Smooth muscle cell (in vitro differentiated cells): ENCODE measurements around the gene TCAP. TPM values are rescaled to one million over a fixed set of nuclear protein-coding genes. Genes with fewer than 3 reads are reported as not detected.

Source experiments
- DNase-seq: peaks from one replicate; lab custom pipeline; 2025; ENCODE audit not compliant: unreplicated experiment; lab: John Stamatoyannopoulos, UW
- H2AFZ ChIP-seq: fragments of 200-600 bp; sonication (generic); 2 replicates; pipeline ENCODE4 v1.6.0; 2016; ENCODE audit warnings: antibody characterized with exemption, low read depth, mild to moderate bottlenecking
- H3F3A ChIP-seq: fragments of 200-600 bp; sonication (generic); 2 replicates; pipeline ENCODE4 v1.6.0; 2017; ENCODE audit warnings: antibody characterized with exemption, low read depth
- H3K27ac ChIP-seq: fragments of 200-600 bp; sonication (generic); 2 replicates; pipeline ENCODE4 v1.5.1; 2016; ENCODE audit warnings: low read depth, mild to moderate bottlenecking
- H3K27me3 ChIP-seq: fragments of 200-600 bp; sonication (generic); 2 replicates; pipeline ENCODE4 v1.6.1; 2016; ENCODE audit warnings: low read depth, mild to moderate bottlenecking
- H3K36me3 ChIP-seq: fragments of 200-600 bp; sonication (generic); 2 replicates; pipeline ENCODE4 v1.5.1; 2016; ENCODE audit warnings: low read depth
- H3K4me1 ChIP-seq: fragments of 200-600 bp; sonication (generic); 2 replicates; pipeline ENCODE4 v1.5.1; 2016; ENCODE audit warnings: low read depth
- H3K4me2 ChIP-seq: fragments of 200-600 bp; sonication (generic); 2 replicates; pipeline ENCODE4 v1.6.0; 2016; ENCODE audit warnings: mild to moderate bottlenecking
- H3K4me3 ChIP-seq: fragments of 200-600 bp; sonication (generic); 2 replicates; pipeline ENCODE4 v1.5.1; 2016; ENCODE audit warnings: mild to moderate bottlenecking
- H3K79me2 ChIP-seq: fragments of 200-600 bp; sonication (generic); 2 replicates; pipeline ENCODE4 v1.6.0; 2016; ENCODE audit warnings: low read depth, mild to moderate bottlenecking
- H3K9ac ChIP-seq: fragments of 200-600 bp; sonication (generic); 2 replicates; pipeline ENCODE4 v1.6.0; 2016; ENCODE audit warnings: low read depth
- H3K9me3 ChIP-seq: fragments of 200-600 bp; sonication (generic); replicated peaks from 2 replicates; pipeline ENCODE4 v1.5.1; 2016; ENCODE audit warnings: low read depth
- H4K20me1 ChIP-seq: fragments of 200-600 bp; sonication (generic); 2 replicates; pipeline ENCODE4 v1.6.0; 2016; ENCODE audit warnings: low read depth
- CTCF ChIP-seq: fragments of 200-600 bp; sonication (generic); IDR thresholded peaks from 2 replicates; pipeline ENCODE4 v1.5.1; 2017; ENCODE audit warnings: borderline replicate concordance, mild to moderate bottlenecking, antibody characterized with exemption; ENCODE audit not compliant: insufficient read depth, poor library complexity, severe bottlenecking
- WGBS: methylation state at CpG from one replicate; pipeline ENCODE4 v1.1.7; 2016; ENCODE audit warnings: low lambda C conversion rate; 5-methylcytosine and 5-hydroxymethylcytosine counted together
- polyA plus RNA-seq: library from polyadenylated mRNA; unstranded; fragments of >200 nt; fragmentation: Nextera tagmentation; extraction: Ambion mirVana; gene quantifications from 2 replicates; pipeline ENCODE4 v1.2.1, GENCODE V29; 2016
- total RNA-seq: library from RNA; depleted of rRNA; stranded (reverse); fragments of >200 nt; gene quantifications from 2 replicates; pipeline ENCODE4 v1.2.3, GENCODE V29; 2014

The TCAP gene
- total and polyA plus RNA-seq, 2 experiments from 2014 or later: 0.41 TPM; not detected in 1

GRCh38 chr17:39619786-39620101, 45.4 kb upstream of the TCAP start:
- no peaks in the 10 kb centered on the region for H4K20me1 ChIP-seq
- H3K4me2 ChIP-seq: no peak overlapping the region
- H3K36me3 ChIP-seq: no peaks in the 10 kb centered on the region
- no peaks in the 10 kb centered on the region for H3K79me2 ChIP-seq
- no peak overlapping the region for H3K4me3 ChIP-seq
- no peak overlapping the region for H3K9ac ChIP-seq
- no peak for DNase-seq
- peaks cover 71% of the 10 kb centered on the region for H3K27me3 ChIP-seq
- WGBS: 44% methylated on average over 1 of the region's 1 CpG
- no peak for TF ChIP-seq CTCF
- no peak overlapping the region for H2AFZ ChIP-seq
- peaks cover 3% of the 10 kb centered on the region for H3F3A ChIP-seq
- H3K4me1 ChIP-seq: no peaks in the 10 kb centered on the region
- no peak overlapping the region for H3K27ac ChIP-seq
- no peaks in the 10 kb centered on the region for H3K9me3 ChIP-seq

GRCh38 chr17:39621523-39622379, 43.4 kb upstream of the TCAP start:
- Histone ChIP-seq H3K27ac (no peak overlapping the region), H3K9me3 (no peaks in the 10 kb centered on the region), H3K9ac (no peak overlapping the region), H3K27me3 (peaks cover 71% of the 10 kb centered on the region), H3F3A (peaks cover 3% of the 10 kb centered on the region), H3K79me2 (no peaks in the 10 kb centered on the region), H3K4me1 (peaks cover 6% of the 10 kb centered on the region), H2AFZ (no peak overlapping the region), H3K36me3 (no peaks in the 10 kb centered on the region), H4K20me1 (no peaks in the 10 kb centered on the region), H3K4me3 (no peak overlapping the region), H3K4me2 (peak overlapping the region; percentile 55)
- 14% methylated on average over 24 of the region's 26 CpGs for WGBS
- peak; percentile 100 for TF ChIP-seq CTCF
- DNase-seq: peak; percentile 86

GRCh38 chr17:39622380-39623006, 42.7 kb upstream of the TCAP start:
- no peaks in the 10 kb centered on the region for H3K79me2 ChIP-seq
- H3K27me3 ChIP-seq: peaks cover 71% of the 10 kb centered on the region
- no peak overlapping the region for H3K9ac ChIP-seq
- H3K36me3 ChIP-seq: no peaks in the 10 kb centered on the region
- no peak overlapping the region for H3K4me3 ChIP-seq
- H3K4me1 ChIP-seq: peaks cover 6% of the 10 kb centered on the region
- TF ChIP-seq CTCF: no peak
- H3K9me3 ChIP-seq: no peaks in the 10 kb centered on the region
- 65% methylated on average over 16 of the region's 16 CpGs for WGBS
- no peak overlapping the region for H3K27ac ChIP-seq
- no peak overlapping the region for H2AFZ ChIP-seq
- peaks cover 3% of the 10 kb centered on the region for H3F3A ChIP-seq
- no peak for DNase-seq
- no peaks in the 10 kb centered on the region for H4K20me1 ChIP-seq
- H3K4me2 ChIP-seq: peak overlapping the region; percentile 55
